NCI-H2196 treated with DMSO at 0.1 percent for 48 hours (cell line): ENCODE results near the gene GALNT15.

Experiments
- DNase-seq: peaks from one replicate; lab custom pipeline; 2025; ENCODE audit not compliant: unreplicated experiment; lab: John Stamatoyannopoulos, UW

GALNT15 gene

DNA sequence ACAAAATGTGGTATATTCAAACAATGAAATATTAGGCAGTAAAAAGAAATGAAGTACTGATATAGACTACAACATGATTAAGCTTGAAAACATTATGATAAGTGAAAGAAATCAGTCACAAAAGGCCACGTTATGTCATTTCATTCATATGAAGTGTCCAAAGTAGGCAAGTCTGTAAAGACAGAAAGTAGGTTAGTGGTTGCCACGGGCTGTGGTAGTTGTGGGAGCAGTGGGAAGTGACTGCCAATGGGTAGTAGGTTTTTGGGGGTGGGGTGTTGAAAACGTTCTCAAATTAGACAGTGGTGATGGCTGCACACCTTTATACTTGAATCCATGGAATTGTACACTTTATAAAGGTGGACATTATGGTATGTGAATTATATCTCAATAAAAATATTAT, 12.1 kb downstream of the GALNT15 start:
- DNase-seq, result no peak

DNA sequence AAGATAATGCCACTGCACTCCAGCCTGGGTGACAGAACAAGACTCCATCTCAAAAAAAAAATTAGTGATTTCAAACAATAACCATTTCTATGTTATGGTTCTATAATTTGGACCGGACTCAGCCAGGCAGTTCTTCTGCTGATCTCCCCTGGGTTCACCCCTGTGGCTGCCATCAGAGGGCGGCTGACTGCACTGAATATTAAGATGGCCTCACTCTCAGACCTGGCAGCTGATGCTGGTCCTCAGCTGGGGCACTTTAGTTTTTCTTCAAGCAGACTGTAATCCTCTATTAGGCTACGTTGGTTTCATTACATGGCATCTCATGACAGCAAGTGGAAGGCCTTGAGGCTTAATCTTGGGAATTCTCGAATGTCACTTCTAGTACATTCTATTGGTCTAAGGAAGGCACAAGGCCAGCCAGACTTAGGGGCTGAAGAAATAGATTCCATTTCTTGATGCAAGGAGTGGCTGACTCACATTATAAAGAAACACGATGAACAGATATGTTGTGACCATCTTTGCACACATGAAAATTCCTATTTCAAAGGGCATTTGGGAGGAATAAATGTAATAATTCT, 12.8 kb downstream of the GALNT15 start:
- DNase-seq, result no peak

DNA sequence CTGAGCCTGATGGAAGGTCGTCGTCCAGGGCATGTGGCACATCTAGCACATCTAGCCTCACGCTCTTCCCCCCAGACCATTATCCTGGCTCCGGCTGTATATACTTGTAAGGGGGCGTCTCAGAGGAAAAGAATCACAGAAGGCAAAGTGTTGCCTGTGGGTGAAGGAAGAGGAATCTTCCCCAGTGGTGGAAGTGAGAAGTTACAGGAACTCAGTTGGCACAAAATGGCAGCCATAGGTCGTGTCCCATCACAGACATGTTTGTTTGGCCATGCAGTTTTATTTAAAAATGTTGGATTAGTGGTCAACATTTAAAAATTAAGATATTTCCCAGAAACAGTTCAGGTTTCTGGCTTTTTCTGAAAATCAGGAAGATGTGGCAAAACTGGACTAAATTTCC, 13.6 kb downstream of the GALNT15 start:
- no peak for DNase-seq

DNA sequence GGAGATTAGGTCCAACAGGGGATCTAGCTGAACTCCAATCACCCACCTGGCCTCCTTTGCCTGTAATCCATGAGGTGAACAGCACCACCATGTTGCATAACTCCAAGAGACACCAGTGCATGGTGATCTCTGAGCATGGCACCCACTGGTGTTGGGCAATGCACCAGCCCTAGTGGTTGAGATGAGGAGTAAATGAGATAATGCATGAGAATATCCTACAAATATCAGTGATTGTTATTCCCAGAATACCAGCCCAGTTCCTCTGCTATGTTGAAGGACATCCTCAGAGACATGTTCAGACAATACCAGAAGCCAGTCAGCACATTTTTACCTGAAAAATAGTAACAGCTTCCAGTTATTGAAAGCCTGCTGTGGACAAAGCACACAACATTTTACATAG, 14.7 kb downstream of the GALNT15 start:
- no peak for DNase-seq

DNA sequence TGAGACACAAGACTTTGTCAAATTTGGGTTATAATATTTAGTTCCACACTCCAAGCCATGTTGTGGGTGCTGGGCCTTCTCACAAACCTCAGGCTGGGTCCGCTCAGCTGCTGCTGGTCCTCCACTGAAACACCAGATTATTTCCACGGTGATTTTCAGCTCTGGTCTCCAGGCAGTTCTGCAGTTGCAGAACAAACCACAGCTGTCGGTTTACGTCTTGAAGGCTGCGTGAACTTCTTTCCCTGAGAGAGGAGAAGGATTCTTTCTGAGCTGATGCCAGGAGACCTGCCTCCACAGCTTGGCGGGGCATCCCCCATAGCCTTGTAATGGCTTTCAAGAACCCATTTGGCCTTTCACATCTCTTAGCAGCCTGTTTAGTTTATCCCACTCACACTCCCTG, 16.2 kb downstream of the GALNT15 start:
- DNase-seq, result no peak

DNA sequence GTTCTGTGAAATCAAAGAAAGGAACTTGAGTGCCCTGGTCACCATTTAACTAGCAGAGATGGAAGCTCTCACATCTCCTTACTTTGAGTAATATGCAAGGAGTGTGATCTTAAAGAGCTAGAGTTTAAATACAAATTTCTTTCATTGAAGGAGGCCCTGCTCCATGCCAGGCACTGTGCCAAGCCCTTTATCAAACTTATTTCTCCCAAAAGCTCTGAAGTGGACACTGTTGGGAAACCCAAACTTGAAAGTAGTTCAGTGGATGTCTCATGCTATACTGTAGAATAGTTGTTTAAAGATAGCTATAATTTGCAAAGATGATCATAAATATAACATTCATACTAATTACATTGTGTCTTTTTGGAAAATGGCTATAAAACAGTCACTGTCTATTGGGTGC, 17.1 kb downstream of the GALNT15 start:
- DNase-seq, result no peak

DNA sequence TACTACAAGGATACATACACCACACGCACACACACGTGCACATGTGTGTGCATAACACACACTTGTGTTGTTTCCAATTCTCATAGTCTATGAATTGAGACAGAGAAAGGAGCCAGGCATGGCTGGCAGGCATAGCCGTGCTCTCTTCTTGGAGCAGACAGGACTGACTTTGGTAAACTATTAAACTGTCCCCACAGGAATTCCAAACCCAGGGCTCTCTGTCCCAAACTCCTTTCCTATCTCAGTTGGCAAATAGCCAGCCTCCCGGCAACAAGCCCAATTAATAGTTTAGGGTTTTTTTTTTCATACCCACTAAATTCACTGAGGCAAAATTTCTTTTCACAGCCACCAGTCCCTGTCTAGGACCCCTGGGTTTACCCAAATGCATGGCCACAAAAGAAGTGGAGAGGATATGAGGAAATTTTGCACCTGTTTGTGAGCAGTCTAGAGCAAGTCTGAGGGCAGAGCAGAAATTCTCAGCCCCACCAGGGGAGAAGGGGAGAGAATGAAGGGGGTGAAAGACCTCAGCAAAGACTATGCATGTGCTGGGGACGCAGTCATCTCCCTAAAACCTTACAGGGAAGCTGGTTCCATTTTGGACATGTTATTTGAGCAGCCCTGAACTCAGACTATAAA, 17.8 kb downstream of the GALNT15 start:
- no peak for DNase-seq

DNA sequence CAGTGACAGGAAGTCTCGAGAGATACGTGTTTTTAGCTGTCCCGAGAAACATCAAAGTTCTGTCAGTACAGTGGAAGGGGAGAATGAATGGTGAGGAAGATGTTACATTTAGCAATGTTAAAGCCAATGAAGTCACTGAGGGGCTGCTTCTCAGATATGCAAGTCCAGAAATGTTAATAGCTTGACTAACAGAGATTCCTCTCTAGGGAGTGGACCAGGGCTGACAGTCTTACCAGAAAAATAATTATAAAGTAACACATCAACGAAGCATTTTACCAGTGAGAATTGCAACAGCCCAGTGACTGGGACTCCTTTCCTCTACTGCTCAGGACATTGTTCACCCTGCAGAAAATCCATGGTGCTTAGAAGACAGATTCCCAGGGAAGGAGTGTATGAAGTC, 23.9 kb downstream of the GALNT15 start:
- no peak for DNase-seq

DNA sequence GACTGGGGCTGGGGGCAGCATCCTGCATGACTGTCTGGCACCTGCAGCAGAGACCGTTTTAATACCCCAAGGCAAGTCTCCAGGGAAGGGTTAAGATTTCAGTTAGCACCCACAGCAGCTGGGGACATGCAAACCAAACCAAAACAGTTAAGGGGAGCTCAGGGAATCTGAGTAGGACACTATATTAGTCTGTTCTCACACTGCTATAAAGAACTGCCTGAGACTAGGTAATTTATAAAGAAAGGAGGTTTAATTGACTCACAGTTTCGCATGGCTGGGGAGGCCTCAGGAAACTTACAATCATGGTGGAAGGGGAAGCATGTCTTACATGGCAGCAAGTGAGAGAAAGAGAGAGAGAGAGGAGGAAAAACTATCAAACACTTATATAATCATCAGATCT, 25.3 kb downstream of the GALNT15 start:
- DNase-seq, result no peak

DNA sequence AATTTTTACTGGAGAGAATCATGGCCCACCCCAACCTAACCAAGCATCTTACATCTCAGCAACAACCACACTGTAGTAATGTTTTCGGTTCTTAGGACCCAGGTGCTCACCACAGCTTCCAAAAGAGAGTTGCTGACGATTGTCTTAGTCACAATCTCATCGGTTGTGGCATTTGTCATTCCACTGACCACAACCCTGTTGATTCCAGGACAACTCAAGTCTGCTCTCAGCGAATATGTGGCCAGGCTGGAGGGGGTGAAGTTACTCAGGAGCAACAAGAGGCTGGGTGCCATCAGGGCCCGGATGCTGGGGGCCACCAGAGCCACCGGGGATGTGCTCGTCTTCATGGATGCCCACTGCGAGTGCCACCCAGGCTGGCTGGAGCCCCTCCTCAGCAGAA, 25.9 kb downstream of the GALNT15 start:
- no peak for DNase-seq

DNA sequence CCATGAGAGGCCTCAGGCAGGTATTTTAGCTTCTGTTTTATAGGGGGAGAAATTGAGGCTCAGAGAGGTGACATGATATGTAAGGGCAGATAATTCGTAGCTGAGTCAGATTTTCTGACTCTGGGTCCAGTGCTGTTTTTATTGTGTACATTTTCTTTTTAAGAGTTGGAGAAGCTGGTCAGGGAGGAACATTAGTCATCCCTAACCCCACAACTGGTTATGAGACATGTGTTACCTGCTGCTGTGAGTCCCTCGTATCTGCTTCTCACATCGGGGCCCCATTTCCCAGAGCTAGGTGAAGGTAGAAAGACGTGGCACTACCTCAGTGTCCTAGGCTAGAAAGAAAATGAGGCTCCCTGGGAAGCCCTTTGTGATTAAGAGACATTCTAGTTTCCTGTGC, 28.6 kb downstream of the GALNT15 start:
- no peak for DNase-seq

DNA sequence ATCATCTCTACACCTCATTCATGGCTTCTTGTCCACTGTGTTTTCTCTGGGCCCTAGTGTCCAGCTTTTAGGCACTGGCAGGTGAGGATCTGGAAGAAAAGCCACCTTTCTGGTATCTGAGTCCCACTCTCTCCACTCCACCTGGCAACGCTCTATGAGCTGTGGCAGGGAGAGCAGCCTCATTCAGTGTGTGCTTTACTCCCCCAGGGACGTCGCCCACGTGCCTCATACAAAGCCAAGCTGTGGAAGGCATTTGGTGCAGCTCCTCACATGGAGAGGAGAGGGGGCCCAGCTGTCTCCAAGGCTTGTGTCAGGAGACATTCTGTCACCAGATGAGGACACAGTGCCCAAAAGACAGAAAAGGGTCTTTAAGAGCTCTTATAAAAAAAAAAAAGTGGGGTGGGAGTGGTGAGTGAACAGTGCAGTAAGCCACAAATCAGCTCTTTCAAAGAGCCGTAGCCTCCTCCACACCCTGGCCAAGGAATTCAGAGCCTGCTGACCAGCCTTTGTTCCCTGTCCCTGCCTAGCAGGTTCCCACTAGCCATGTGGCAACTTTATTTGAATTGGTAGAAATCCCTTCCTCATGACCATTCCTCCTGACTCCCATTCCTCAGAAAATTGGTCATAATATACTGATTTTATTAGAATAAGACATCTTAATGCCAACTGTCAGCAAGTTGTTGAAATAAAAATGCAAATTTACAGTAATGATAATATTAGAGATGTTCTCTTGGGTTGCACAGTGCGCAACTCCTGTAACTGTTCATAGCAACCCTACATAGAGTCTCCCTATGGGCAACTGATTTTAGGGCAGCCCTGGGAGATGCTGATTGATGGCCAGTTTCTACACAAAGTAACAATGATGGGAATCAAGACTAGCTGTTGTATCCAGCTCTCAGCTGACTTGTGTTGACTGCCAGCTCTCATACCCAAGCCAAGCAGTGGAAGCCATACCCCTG, 29.5 kb downstream of the GALNT15 start:
- DNase-seq, result no peak

DNA sequence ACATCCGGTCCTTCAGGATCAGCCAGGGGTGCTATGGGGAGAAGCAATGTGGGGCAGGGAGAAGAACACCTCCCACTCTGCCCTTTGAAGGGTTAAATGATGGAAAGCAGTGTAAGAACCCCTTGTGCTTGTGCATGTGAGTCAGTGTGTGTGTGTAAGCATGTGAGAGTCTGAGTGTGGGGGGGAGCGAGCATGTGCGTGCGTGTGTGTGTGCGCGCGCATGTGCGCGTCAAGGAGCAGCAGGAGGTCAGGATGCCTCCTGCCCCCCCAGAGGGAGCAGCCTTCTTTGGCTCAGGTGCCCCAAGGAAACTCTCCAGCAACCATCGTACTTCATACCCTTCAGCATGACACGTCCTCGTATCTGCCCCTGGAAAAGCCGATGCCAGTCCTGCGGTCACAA, 30.3 kb downstream of the GALNT15 start:
- no peak for DNase-seq

DNA sequence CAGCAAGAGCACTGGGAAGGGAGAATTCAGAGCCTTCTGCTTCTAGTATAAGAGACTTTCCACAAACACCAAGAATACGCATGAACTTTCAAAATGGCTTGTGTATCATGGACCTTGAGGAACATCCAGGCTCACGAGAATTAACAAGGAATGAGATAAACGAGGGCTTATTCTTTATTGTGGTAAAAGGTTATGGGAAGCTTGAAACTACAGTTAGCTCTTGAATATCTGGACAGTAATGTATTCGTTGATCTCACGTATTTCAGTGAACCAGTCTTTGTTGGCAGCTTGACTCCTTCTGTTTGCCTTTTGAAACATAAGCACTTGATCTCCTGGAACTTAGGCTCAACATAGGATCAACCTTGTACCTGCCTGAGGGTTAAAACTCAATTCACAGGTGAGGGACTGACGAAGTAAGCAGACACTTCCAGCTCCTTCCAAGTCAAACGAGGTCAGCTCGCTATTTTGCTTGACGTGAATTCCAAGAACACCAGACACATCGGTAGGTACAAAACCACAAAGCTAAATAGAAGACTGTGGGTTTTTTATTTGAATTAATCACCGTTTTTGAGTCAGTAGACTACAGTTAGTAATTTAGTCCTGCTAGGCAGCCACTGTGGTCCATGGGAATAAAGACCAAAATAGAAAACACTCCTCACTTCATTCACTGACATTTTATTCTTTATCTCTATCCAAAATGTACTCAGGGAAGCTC, 30.8 kb downstream of the GALNT15 start:
- no peak for DNase-seq

DNA sequence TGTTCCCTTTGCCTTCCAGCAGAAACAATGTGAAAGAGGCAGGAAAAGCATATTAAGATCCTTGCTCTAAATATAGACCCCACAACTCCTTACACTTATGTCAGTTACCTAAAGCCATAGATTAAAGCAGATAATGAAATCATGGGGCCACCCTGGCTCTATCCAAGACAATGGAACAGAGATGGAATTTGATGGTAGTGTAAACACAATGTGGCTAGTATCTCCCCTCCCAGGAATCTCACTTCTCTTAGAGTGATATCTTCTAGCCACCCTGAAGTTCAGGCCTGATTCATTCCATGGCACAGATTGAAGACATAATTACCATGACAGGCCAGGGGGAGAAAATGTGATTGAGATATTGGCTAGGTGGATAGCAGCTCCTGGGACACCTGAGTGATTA, 32.6 kb downstream of the GALNT15 start:
- DNase-seq, result no peak

DNA sequence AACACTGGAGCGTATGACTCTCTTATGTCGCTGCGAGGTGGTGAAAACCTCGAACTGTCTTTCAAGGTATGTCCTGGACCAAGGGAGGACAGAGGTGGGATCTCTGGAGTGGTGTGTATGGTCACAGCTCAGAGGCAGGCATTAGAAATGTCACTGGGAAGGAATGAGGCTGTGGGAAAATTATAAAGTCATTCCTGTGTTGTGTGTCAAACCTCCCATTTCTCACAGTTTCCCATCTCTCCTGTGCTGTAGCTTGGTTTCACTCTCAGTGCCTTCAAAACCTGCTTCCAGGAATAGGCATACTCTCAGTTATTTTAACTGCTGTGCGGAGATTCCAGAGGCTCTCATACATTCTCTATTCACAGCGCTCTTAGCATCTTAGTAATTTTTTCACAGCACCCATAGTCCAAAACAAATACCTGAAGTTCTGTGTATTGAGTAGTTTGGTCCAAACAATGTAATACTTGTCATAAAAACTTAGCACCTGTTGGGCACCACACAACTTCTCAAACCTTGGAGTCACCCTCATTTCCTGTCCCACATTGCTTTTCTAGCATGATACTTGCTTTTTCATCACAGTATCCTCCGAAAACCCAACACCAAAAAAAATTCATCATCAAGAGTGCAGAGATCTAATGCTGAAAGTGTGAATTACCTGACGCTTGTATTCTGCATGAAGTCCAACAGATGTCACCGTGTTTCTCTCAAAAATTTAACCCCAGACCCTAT, 36.9 kb downstream of the GALNT15 start:
- no peak for DNase-seq

DNA sequence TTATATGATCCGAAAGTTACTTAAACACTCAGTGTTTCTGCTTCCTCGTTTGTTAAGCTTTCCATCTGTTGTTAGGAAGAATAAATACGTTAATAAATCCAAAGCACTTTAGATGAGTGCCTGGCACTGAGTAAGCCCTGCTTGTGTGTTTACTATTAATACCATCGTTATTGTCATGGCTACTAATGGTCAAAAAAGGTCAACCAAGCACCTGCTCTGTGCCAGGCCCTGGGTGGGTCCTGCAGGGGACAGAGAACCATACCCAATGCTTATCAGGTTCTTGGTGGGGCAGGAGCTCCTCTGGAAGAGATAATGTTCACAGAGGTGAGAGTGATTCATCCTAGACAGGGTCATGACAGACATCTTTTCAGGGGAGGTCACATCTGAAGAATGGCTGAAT, 39.9 kb downstream of the GALNT15 start:
- DNase-seq, result no peak

DNA sequence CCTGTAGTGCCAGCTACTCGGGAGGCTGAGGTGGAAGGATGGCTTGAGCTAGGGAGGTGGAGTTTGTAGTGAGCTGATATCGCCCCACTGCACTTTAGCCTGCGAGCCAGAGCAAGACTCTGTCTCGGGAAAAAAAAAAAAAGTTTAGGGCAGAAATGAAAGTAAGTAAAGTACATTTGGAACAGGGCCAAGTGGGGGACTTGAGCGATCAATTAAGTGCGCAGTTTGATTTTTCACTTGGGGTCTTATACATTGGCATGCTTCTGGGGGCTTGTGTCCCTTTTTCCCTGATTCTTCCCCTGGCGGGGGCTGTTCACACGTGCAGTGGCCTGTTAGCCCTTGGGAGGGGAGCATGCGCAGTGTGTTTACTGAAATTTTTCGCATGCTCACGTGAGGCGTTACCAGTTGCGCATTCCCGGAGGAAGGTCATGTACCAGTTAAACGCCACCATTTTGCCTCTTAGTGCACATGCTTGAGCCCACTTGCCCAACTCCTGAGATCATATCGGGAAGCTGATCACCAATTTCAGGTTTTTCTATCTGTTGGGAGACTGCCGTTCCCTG, 42.0 kb downstream of the GALNT15 start:
- DNase-seq, result no peak

DNA sequence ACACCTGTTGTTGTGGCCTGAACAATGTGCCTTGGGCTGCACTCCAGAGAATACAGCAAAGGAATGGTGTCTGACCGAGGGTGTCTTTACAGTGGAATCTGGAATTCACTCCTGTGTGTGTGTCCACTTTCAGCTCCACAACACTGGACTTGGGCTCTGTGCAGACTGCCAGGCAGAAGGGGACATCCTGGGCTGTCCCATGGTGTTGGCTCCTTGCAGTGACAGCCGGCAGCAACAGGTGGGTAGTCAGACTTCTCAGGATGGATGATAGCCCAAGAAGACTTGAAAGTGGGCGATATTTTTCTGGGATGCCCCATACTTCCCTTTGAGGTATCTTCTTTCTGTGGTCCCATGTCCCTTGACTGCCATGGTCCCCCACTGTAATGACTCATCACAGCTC, 45.3 kb downstream of the GALNT15 start:
- no peak for DNase-seq

DNA sequence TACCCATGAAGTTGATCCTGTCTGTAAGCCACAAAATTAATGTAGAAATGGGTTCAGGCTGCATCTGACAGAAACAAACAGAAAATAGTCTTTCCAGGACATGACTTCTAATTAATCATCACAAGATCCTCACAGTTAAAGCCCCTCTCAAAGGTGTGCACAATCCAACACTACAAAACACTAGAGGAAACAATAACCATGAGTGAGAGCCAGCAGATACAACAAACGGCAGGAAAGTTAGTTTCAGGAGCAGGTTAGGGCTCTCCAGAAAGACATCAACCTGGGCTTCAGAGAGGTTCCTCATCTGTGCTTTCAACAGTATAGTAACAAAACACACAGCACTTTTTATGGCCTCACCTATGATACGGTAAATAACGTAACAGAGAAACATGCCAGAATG, 47.5 kb downstream of the GALNT15 start:
- no peak for DNase-seq

DNA sequence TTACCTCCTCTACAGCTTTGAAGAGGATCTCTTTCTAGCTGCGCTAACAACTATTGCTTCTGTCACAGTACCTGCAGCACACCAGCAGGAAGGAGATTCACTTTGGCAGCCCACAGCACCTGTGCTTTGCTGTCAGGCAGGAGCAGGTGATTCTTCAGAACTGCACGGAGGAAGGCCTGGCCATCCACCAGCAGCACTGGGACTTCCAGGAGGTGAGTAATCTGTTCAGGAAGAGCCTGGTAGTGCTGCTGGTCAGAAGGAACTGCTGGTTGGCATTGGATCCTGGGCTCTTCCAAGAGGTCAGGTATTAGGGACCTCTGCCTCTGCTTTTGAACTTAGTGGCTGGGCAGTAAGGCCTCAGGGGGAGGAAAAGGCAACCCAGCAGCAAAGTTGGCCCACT, 48.1 kb downstream of the GALNT15 start:
- no peak for DNase-seq
